GM23338 (cell line): ENCODE data around the gene GALNT1. TPM values are rescaled to one million over a fixed set of nuclear protein-coding genes. Genes with fewer than 3 reads are reported as not detected.

Source experiments
- ATAC-seq: fragments of 200-7000 bp; cut with Tn5 transposase; 3 replicates; pipeline ENCODE4 v1.9.1; 2020
- DNase-seq: peaks from one replicate; pipeline ENCODE4 v3.0.0-alpha.2; 2015; ENCODE audit warnings: low spot score
- H2AFZ ChIP-seq: fragments of 200-600 bp; sonication (generic); 2 replicates; pipeline ENCODE4 v1.8.0; 2016; ENCODE audit warnings: antibody characterized with exemption, mild to moderate bottlenecking, moderate library complexity
- H3F3A ChIP-seq: fragments of 200-600 bp; sonication (generic); replicated peaks from 2 replicates; pipeline ENCODE4 v1.8.0; 2017; ENCODE audit warnings: antibody characterized with exemption, mixed run types, low read depth
- H3K27ac ChIP-seq: fragments of 200-600 bp; sonication (generic); 2 replicates; pipeline ENCODE4 v1.6.1; 2016; ENCODE audit warnings: low read depth
- H3K27me3 ChIP-seq: fragments of 200-600 bp; sonication (generic); 2 replicates; pipeline ENCODE4 v1.8.0; 2016; ENCODE audit warnings: mild to moderate bottlenecking, mixed run types, moderate library complexity; ENCODE audit not compliant: insufficient read depth
- H3K36me3 ChIP-seq: fragments of 200-600 bp; sonication (generic); 2 replicates; pipeline ENCODE4 v1.8.0; 2016; ENCODE audit warnings: mild to moderate bottlenecking; ENCODE audit not compliant: insufficient read depth
- H3K4me1 ChIP-seq: fragments of 200-600 bp; sonication (generic); 2 replicates; pipeline ENCODE4 v1.8.0; 2016; ENCODE audit warnings: mild to moderate bottlenecking, moderate library complexity; ENCODE audit not compliant: insufficient read depth
- H3K4me2 ChIP-seq: fragments of 200-600 bp; sonication (generic); 2 replicates; pipeline ENCODE4 v1.7.1; 2017; ENCODE audit warnings: mixed run types
- H3K4me3 ChIP-seq: fragments of 200-600 bp; sonication (generic); 2 replicates; pipeline ENCODE4 v1.6.1; 2016; ENCODE audit warnings: mixed run types
- H3K79me2 ChIP-seq: fragments of 200-600 bp; sonication (generic); replicated peaks from 2 replicates; pipeline ENCODE4 v1.8.0; 2017; ENCODE audit warnings: mild to moderate bottlenecking; ENCODE audit not compliant: insufficient read depth
- H3K9me2 ChIP-seq: fragments of 200-600 bp; sonication (generic); 2 replicates; pipeline ENCODE4 v1.8.0; 2017; ENCODE audit not compliant: insufficient read depth
- H4K20me1 ChIP-seq: fragments of 200-600 bp; sonication (generic); replicated peaks from 2 replicates; pipeline ENCODE4 v1.8.0; 2017; ENCODE audit warnings: mild to moderate bottlenecking; ENCODE audit not compliant: insufficient read depth
- H3K27ac Mint-ChIP-seq: 2 replicates; pipeline ENCODE4 v1.8.0; 2020; ENCODE audit warnings: inconsistent platforms, mild to moderate bottlenecking, moderate library complexity, mixed read lengths
- H3K27me3 Mint-ChIP-seq: 3 replicates; pipeline ENCODE4 v1.8.0; 2022; ENCODE audit warnings: low read depth, mild to moderate bottlenecking, moderate library complexity, mixed read lengths, inconsistent platforms; ENCODE audit not compliant: insufficient read depth, poor library complexity
- H3K36me3 Mint-ChIP-seq: 3 replicates; pipeline ENCODE4 v1.8.0; 2021; ENCODE audit warnings: low read depth, mild to moderate bottlenecking, inconsistent platforms, moderate library complexity, mixed read lengths
- H3K4me1 Mint-ChIP-seq: 3 replicates; pipeline ENCODE4 v1.8.0; 2020; ENCODE audit warnings: mild to moderate bottlenecking, inconsistent platforms, mixed read lengths
- H3K4me3 Mint-ChIP-seq: 3 replicates; pipeline ENCODE4 v1.8.0; 2021; ENCODE audit warnings: moderate library complexity, mild to moderate bottlenecking, inconsistent platforms, mixed read lengths
- H3K9me3 Mint-ChIP-seq: 3 replicates; pipeline ENCODE4 v1.8.0; 2020; ENCODE audit warnings: moderate library complexity, mild to moderate bottlenecking, inconsistent platforms, mixed read lengths
- CREB1 ChIP-seq: fragments of 250-450 bp; sonication (Bioruptor Pico); IDR thresholded peaks from 2 replicates; pipeline ENCODE4 v1.5.0; 2020; ENCODE audit warnings: low read depth, mild to moderate bottlenecking, moderate library complexity
- CTCF ChIP-seq, 2 experiments: fragments of 200-600 bp in 1 of 2; sonication (generic) in 1 of 2; conservative IDR thresholded peaks; 2 replicates each; pipeline versions ENCODE4 v1.5.1 to v1.6.1; 2016 to 2017; ENCODE audit warnings: antibody characterized with exemption in 2 of 2, low read depth in 2 of 2, mild to moderate bottlenecking in 2 of 2, moderate library complexity in 1 of 2
- EZH2 ChIP-seq: fragments of 200-600 bp; sonication (generic); IDR thresholded peaks from one replicate; pipeline ENCODE4 v1.8.0; 2017; ENCODE audit warnings: antibody characterized with exemption, mild to moderate bottlenecking, low read depth; ENCODE audit not compliant: unreplicated experiment
- EZH2phosphoT487 ChIP-seq: fragments of 200-600 bp; sonication (generic); IDR thresholded peaks from one replicate; pipeline ENCODE4 v1.8.1; 2018; ENCODE audit warnings: antibody characterized with exemption; ENCODE audit not compliant: unreplicated experiment
- JUNB ChIP-seq: IDR thresholded peaks from one replicate; pipeline ENCODE4 v1.6.1; 2016; ENCODE audit warnings: antibody characterized with exemption; ENCODE audit not compliant: unreplicated experiment
- NANOG ChIP-seq: IDR thresholded peaks from 2 replicates; pipeline ENCODE4 v1.6.1; 2016; ENCODE audit warnings: antibody characterized with exemption, borderline replicate concordance
- POLR2AphosphoS5 ChIP-seq: IDR thresholded peaks from 2 replicates; pipeline ENCODE4 v1.6.1; 2016; ENCODE audit warnings: antibody characterized with exemption, low read depth
- REST ChIP-seq: IDR thresholded peaks from one replicate; pipeline ENCODE4 v1.6.1; 2018; ENCODE audit warnings: antibody characterized with exemption; ENCODE audit not compliant: unreplicated experiment
- STAT1 ChIP-seq: IDR thresholded peaks from one replicate; pipeline ENCODE4 v1.6.1; 2016; ENCODE audit warnings: antibody characterized with exemption; ENCODE audit not compliant: unreplicated experiment
- ZNF114 ChIP-seq: fragments of 250-450 bp; sonication (Bioruptor Pico); IDR thresholded peaks from 2 replicates; pipeline ENCODE4 v1.5.0; 2020; ENCODE audit warnings: mild to moderate bottlenecking, moderate library complexity
- ZNF331 ChIP-seq: fragments of 250-450 bp; sonication (Bioruptor Pico); IDR thresholded peaks from 2 replicates; pipeline ENCODE4 v1.5.0; 2020; ENCODE audit warnings: low read depth, mild to moderate bottlenecking, moderate library complexity
- polyA plus RNA-seq: library from polyadenylated mRNA; unstranded; fragments of >200 nt; fragmentation: Nextera tagmentation; extraction: Ambion mirVana; gene quantifications from 2 replicates; pipeline ENCODE4 v1.2.1, GENCODE V29; 2016
- total RNA-seq: library from RNA; depleted of rRNA; stranded (reverse); fragments of >200 nt; shearing (Covaris generic); gene quantifications from 2 replicates; pipeline ENCODE4 v1.2.3, GENCODE V29; 2014
- TF ChIP-seq, protein P1 (sequence below): IDR thresholded peaks from 2 replicates; pipeline ENCODE4 v1.6.1; 2016; ENCODE audit warnings: antibody characterized with exemption
- TF ChIP-seq, protein P2 (sequence below): fragments of 250-450 bp; sonication (Bioruptor Pico); IDR thresholded peaks from 2 replicates; pipeline ENCODE4 v1.5.0; 2020; ENCODE audit warnings: mild to moderate bottlenecking, moderate library complexity

The GALNT1 gene
- total and polyA plus RNA-seq, 2 experiments from 2014 or later, result 37.4 to 60.8 TPM

- Histone ChIP-seq H3F3A (no peaks in the 10 kb centered on the region), H3K27ac (no peak overlapping the region), H3K27me3 (no peaks in the 10 kb centered on the region), H3K9me2 (no peaks in the 10 kb centered on the region), H3K36me3 (no peaks in the 10 kb centered on the region; the same call in 1 of the 2 replicates), H4K20me1 (no peaks in the 10 kb centered on the region), H3K79me2 (peaks cover 70% of the 10 kb centered on the region), H3K4me1 (peaks cover 9% of the 10 kb centered on the region), H3K4me3 (no peak overlapping the region), H3K4me2 (no peak overlapping the region), H2AFZ (no peak overlapping the region)
- Mint-ChIP-seq H3K4me1 (no peaks in the 10 kb centered on the region; the same call in 1 of the 3 replicates), H3K36me3 (peaks cover 31% of the 10 kb centered on the region), H3K27ac (peak overlapping the region; percentile 46; the same call in 1 of the 2 replicates), H3K27me3 (no peaks in the 10 kb centered on the region), H3K9me3 (peaks cover 34% of the 10 kb centered on the region), H3K4me3 (no peak overlapping the region)
- no peak for DNase-seq
- no peak for ATAC-seq
- TF ChIP-seq, protein P1, sequence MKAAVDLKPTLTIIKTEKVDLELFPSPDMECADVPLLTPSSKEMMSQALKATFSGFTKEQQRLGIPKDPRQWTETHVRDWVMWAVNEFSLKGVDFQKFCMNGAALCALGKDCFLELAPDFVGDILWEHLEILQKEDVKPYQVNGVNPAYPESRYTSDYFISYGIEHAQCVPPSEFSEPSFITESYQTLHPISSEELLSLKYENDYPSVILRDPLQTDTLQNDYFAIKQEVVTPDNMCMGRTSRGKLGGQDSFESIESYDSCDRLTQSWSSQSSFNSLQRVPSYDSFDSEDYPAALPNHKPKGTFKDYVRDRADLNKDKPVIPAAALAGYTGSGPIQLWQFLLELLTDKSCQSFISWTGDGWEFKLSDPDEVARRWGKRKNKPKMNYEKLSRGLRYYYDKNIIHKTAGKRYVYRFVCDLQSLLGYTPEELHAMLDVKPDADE, result no peak
- TF ChIP-seq CREB1 (CRISPR knock-in tag) (no peak), EZH2phosphoT487 (no peak), CTCF (conservative IDR thresholded peaks at IDR 0.05; ENCODE audit: low read depth in 2 of 2) (no peak), STAT1 (no peak), REST (no peak), ZNF114 (CRISPR knock-in tag) (no peak), ZNF331 (CRISPR knock-in tag) (no peak), POLR2AphosphoS5 (no peak), NANOG (no peak), EZH2 (no peak), JUNB (no peak)
- TF ChIP-seq, protein P2, sequence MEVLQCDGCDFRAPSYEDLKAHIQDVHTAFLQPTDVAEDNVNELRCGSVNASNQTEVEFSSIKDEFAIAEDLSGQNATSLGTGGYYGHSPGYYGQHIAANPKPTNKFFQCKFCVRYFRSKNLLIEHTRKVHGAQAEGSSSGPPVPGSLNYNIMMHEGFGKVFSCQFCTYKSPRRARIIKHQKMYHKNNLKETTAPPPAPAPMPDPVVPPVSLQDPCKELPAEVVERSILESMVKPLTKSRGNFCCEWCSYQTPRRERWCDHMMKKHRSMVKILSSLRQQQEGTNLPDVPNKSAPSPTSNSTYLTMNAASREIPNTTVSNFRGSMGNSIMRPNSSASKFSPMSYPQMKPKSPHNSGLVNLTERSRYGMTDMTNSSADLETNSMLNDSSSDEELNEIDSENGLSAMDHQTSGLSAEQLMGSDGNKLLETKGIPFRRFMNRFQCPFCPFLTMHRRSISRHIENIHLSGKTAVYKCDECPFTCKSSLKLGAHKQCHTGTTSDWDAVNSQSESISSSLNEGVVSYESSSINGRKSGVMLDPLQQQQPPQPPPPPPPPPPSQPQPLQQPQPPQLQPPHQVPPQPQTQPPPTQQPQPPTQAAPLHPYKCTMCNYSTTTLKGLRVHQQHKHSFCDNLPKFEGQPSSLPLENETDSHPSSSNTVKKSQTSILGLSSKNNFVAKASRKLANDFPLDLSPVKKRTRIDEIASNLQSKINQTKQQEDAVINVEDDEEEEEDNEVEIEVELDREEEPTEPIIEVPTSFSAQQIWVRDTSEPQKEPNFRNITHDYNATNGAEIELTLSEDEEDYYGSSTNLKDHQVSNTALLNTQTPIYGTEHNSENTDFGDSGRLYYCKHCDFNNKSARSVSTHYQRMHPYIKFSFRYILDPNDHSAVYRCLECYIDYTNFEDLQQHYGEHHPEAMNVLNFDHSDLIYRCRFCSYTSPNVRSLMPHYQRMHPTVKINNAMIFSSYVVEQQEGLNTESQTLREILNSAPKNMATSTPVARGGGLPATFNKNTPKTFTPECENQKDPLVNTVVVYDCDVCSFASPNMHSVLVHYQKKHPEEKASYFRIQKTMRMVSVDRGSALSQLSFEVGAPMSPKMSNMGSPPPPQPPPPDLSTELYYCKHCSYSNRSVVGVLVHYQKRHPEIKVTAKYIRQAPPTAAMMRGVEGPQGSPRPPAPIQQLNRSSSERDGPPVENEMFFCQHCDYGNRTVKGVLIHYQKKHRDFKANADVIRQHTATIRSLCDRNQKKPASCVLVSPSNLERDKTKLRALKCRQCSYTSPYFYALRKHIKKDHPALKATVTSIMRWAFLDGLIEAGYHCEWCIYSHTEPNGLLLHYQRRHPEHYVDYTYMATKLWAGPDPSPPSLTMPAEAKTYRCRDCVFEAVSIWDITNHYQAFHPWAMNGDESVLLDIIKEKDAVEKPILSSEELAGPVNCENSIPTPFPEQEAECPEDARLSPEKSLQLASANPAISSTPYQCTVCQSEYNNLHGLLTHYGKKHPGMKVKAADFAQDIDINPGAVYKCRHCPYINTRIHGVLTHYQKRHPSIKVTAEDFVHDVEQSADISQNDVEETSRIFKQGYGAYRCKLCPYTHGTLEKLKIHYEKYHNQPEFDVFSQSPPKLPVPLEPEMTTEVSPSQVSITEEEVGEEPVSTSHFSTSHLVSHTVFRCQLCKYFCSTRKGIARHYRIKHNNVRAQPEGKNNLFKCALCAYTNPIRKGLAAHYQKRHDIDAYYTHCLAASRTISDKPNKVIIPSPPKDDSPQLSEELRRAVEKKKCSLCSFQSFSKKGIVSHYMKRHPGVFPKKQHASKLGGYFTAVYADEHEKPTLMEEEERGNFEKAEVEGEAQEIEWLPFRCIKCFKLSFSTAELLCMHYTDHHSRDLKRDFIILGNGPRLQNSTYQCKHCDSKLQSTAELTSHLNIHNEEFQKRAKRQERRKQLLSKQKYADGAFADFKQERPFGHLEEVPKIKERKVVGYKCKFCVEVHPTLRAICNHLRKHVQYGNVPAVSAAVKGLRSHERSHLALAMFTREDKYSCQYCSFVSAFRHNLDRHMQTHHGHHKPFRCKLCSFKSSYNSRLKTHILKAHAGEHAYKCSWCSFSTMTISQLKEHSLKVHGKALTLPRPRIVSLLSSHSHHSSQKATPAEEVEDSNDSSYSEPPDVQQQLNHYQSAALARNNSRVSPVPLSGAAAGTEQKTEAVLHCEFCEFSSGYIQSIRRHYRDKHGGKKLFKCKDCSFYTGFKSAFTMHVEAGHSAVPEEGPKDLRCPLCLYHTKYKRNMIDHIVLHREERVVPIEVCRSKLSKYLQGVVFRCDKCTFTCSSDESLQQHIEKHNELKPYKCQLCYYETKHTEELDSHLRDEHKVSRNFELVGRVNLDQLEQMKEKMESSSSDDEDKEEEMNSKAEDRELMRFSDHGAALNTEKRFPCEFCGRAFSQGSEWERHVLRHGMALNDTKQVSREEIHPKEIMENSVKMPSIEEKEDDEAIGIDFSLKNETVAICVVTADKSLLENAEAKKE (CRISPR knock-in tag), result no peak
These were observed 41.7 kb downstream of the GALNT1 start for GRCh38 chr18:35623255-35623654.
